HepG2 (cell line): Measurements from ENCODE around the gene COX6B1. TPM values are rescaled to one million over a fixed set of nuclear protein-coding genes. Genes with fewer than 3 reads are reported as not detected.

Experiments
- AGO1 ChIP-seq: fragments of 200-400 bp; formaldehyde crosslinking; IDR thresholded peaks from 2 replicates; pipeline ENCODE4 v1.6.1; 2017; ENCODE audit warnings: mild to moderate bottlenecking, low read depth, low read length, moderate library complexity; ENCODE audit not compliant: poor library complexity, severe bottlenecking
- ARID4A ChIP-seq: sonication (generic); formaldehyde crosslinking; IDR thresholded peaks from 2 replicates; pipeline ENCODE4 v1.5.0; 2020; ENCODE audit warnings: mild to moderate bottlenecking, missing genetic modification reagents, borderline replicate concordance
- CREB1 ChIP-seq, 2 experiments: fragments of 450-650 bp in 1 of 2; IDR thresholded peaks; 2 replicates each; pipeline ENCODE4 v1.6.1; 2016 to 2017; ENCODE audit warnings: control low read depth in 1 of 2, mild to moderate bottlenecking in 1 of 2, missing compliant biosample characterization in 1 of 2, missing genetic modification characterization in 1 of 2
- FOXP1 ChIP-seq, 2 experiments: fragments of 450-650 bp in 1 of 2; IDR thresholded peaks; 2 replicates each; pipeline ENCODE4 v1.6.1; 2017 to 2018; ENCODE audit warnings: antibody characterized with exemption in 1 of 2
- HMGXB4 ChIP-seq, 2 experiments: sonication (generic) in 1 of 2; formaldehyde crosslinking in 1 of 2; IDR thresholded peaks; 2 replicates each; pipeline versions ENCODE4 v1.4.0 to v1.6.1; 2018 to 2020; ENCODE audit warnings: missing genetic modification reagents in 2 of 2, borderline replicate concordance in 1 of 2, low read depth in 1 of 2, mild to moderate bottlenecking in 1 of 2, missing biosample characterization in 1 of 2
- MEIS1 ChIP-seq: sonication (generic); formaldehyde crosslinking; IDR thresholded peaks from 2 replicates; pipeline ENCODE4 v1.9.0; 2021; ENCODE audit warnings: mild to moderate bottlenecking, missing genetic modification reagents, moderate library complexity, borderline replicate concordance
- MLX ChIP-seq: IDR thresholded peaks from 2 replicates; pipeline ENCODE4 v1.6.1; 2016
- NKX3-1 ChIP-seq: sonication (generic); formaldehyde crosslinking; IDR thresholded peaks from 2 replicates; pipeline ENCODE4 v1.5.0; 2020; ENCODE audit warnings: missing genetic modification reagents
- PAX8 ChIP-seq: sonication (generic); formaldehyde crosslinking; IDR thresholded peaks from 2 replicates; pipeline ENCODE4 v1.8.0; 2022; ENCODE audit warnings: mild to moderate bottlenecking, missing genetic modification reagents, borderline replicate concordance
- PPARG ChIP-seq: conservative IDR thresholded peaks from 2 replicates; pipeline ENCODE4 v1.6.1; 2016; ENCODE audit warnings: missing biosample characterization, missing genetic modification reagents
- STAG1 ChIP-seq: sonication (generic); formaldehyde crosslinking; IDR thresholded peaks from 2 replicates; pipeline ENCODE4 v1.4.0; 2020; ENCODE audit warnings: missing genetic modification reagents
- ZFP37 ChIP-seq: sonication (generic); formaldehyde crosslinking; IDR thresholded peaks from 2 replicates; pipeline ENCODE4 v1.4.0; 2020; ENCODE audit warnings: missing genetic modification reagents, borderline replicate concordance
- ZNF292 ChIP-seq: sonication (generic); formaldehyde crosslinking; IDR thresholded peaks from 2 replicates; pipeline ENCODE4 v1.8.1; 2022; ENCODE audit warnings: mild to moderate bottlenecking, low read depth, missing genetic modification reagents, borderline replicate concordance
- ZNF44 ChIP-seq: sonication (generic); formaldehyde crosslinking; IDR thresholded peaks from 2 replicates; pipeline ENCODE4 v1.5.1; 2020; ENCODE audit warnings: mild to moderate bottlenecking, missing genetic modification reagents
- ZNF609 ChIP-seq: sonication (generic); formaldehyde crosslinking; IDR thresholded peaks from 2 replicates; pipeline ENCODE4 v1.4.0; 2020; ENCODE audit warnings: mild to moderate bottlenecking, missing genetic modification reagents, borderline replicate concordance
- polyA plus RNA-seq, 8 experiments: library from polyadenylated mRNA; depleted of rRNA in 3 of 8; stranded (reverse) in 7 of 8; unstranded in 1 of 8; fragments of >200 nt; fragmentation: Illumina TruSeq in 4 of 8; extraction: Trizol in 4 of 8; gene quantifications; 2 replicates each; pipeline versions ENCODE4 v1.2.1 to v1.2.3, GENCODE V29; 2011 to 2016; ENCODE audit warnings: low read depth in 4 of 8, missing spikeins in 1 of 8, mixed read lengths in 1 of 8; ENCODE audit not compliant: insufficient read depth in 1 of 8
- total RNA-seq, 5 experiments: library from RNA; depleted of rRNA; stranded (reverse); fragments of >200 nt; fragmentation: Illumina TruSeq; extraction: Trizol; gene quantifications; 2 replicates each; pipeline ENCODE4 v1.2.3, GENCODE V29; 2016; ENCODE audit warnings: low read depth in 1 of 5

The COX6B1 gene
- total and polyA plus RNA-seq, 2 of the 13 experiments (the other 11 are each of a cell fraction or from before 2014, with no cell fraction given) = 481 to 487 TPM

GRCh38 chr19:35673121-35673804 lies 25.1 kb downstream of the COX6B1 start (continued):
- 0 out of 2 replicates have a peak, but pooled peaks have one; percentile 17 for TF ChIP-seq ZNF44 (CRISPR knock-in tag)
- peak; percentile 36; the same call in 1 of the 2 replicates for TF ChIP-seq MEIS1 (CRISPR knock-in tag)
- TF ChIP-seq FOXP1 (IDR thresholded peaks at IDR 0.05) = no peak
- no peak for TF ChIP-seq FOXP1 (CRISPR knock-in tag; IDR thresholded peaks at IDR 0.05)
- TF ChIP-seq HMGXB4 (CRISPR knock-in tag; IDR thresholded peaks at IDR 0.05; ENCODE audit: borderline replicate concordance in 1 of 2, low read depth in 1 of 2) = 0 out of 4 replicates have a peak, but pooled peaks of 1 of the 2 experiments have one; percentile 45
- 0 out of 2 replicates have a peak, but pooled peaks have one; percentile 33 for TF ChIP-seq ZNF292 (CRISPR knock-in tag)
- peak; percentile 49 for TF ChIP-seq CREB1 (IDR thresholded peaks at IDR 0.05)
- no peak for TF ChIP-seq CREB1 (CRISPR knock-in tag; IDR thresholded peaks at IDR 0.05)
- TF ChIP-seq ZFP37 (CRISPR knock-in tag) = no peak
- TF ChIP-seq ARID4A (CRISPR knock-in tag) = no peak; the same call in 1 of the 2 replicates
- no peak for TF ChIP-seq NKX3-1 (CRISPR knock-in tag)
- no peak for TF ChIP-seq STAG1 (CRISPR knock-in tag)
- peak; percentile 20; the same call in 1 of the 2 replicates for TF ChIP-seq ZNF609 (CRISPR knock-in tag)
- no peak for TF ChIP-seq PPARG
- TF ChIP-seq AGO1 = peak; percentile 40
- 0 out of 2 replicates have a peak, but pooled peaks have one; percentile 9 for TF ChIP-seq MLX (CRISPR knock-in tag)
- no peak for TF ChIP-seq PAX8
